Jurkat, Clone E6-1 (cell line): ENCODE data around the gene ALDH8A1.
"Not testable (repeated sequence)": the region's sequence is repeated elsewhere in the genome, so short reads cannot be mapped to it uniquely, and the experiment has no call there.

ENCODE experiments used
- DNase-seq: peaks from one replicate; pipeline ENCODE4 v3.0.0-alpha.2; 2011; ENCODE audit warnings: low read depth, low spot score
- H3K4me3 ChIP-seq: 2 replicates; pipeline ENCODE4 v1.5.1; 2011; ENCODE audit warnings: mild to moderate bottlenecking, low read length, control low read depth, moderate library complexity

ALDH8A1 gene

DNA sequence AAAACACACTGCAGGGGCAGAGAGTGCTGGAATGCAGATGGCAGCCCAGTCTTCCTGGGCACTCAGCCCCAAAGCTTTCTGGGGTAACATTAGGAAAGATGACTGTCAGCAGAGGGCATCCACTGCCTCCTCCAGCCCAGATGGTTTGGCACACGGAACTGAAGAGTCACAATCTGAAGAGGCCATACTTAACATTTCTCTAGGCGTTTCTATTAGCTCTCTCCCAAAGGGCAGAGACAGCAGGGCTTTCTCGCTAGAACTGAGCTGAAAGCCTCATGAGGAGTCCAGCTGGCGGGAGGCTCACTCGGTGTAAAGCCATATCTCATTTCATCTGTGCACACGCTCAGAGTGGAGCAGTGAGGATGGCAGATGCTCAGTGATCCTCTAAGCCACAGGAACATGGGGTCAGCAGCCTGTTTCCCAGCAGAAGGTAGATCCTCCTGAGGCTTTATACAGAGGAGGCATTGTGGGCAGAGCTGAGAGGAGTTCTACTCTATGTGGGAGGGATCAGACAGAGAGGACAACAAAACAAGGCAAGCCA lies 28.1 kb downstream of the ALDH8A1 start:
- no peak for DNase-seq
- no peak overlapping the region for H3K4me3 ChIP-seq

DNA sequence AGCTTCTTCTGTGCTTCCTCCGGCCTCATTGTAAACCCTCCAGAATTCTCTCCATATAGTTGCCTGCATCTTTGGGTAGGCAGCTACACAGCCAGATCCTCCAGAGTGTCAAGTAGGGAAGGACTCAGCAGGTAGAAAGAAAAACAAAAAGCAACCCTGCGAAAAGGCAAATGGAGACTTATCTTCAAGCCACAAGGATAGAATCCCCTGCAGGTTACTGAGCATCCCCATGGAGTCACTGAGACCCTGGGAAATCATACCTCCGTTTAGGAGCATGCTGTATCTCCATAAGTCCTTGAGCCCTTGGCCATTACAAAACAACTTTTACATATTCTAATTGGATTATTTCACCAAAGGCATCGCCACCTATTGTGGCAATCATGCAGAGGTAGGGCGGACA lies 28.6 kb downstream of the ALDH8A1 start:
- H3K4me3 ChIP-seq, result no peak overlapping the region
- no peak for DNase-seq

DNA sequence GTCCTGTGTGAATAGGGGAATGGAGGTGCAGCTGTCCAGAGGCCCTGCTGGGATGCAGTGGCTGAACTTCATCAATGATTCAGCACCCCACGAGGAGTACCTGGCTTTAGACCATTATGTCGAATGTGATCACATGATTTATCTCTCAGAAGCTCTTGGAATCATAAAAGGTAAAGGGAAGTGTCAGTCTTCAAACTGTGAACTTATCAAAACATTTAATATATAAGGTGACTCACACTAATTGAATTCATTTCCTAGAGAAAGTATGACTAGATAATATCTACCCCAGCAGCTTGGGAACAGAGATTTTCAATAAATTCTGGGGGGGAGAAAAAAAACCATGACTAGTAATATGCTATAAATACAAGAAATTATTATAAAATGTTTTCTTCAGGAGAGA lies 29.5 kb downstream of the ALDH8A1 start:
- H3K4me3 ChIP-seq, result no peak overlapping the region
- no peak for DNase-seq

DNA sequence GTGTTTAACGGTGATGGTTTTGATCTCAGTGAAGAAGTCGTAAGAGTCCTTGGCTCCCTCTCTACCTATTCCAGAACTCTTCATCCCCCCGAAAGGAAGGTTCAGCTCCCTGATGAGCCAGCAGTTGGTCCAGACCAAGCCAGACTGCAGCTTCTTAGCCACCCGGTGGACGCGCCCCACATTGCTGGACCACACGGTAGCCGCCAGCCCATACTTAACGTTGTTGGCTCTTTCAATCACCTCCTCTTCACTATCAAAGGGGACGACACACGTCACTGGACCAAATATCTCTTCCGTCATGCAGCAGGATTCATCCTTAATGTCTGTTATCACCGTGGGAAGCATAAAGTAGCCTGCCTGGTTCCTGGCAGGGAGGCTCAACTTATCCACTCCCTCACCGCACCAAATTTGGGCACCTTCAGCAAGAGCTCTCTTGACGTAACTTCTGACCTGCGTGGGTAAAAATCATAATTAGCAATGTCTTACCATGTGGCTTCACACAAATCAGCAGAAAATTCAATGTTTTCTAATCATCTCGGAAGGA lies 31.4 kb downstream of the ALDH8A1 start:
- DNase-seq, result no peak

DNA sequence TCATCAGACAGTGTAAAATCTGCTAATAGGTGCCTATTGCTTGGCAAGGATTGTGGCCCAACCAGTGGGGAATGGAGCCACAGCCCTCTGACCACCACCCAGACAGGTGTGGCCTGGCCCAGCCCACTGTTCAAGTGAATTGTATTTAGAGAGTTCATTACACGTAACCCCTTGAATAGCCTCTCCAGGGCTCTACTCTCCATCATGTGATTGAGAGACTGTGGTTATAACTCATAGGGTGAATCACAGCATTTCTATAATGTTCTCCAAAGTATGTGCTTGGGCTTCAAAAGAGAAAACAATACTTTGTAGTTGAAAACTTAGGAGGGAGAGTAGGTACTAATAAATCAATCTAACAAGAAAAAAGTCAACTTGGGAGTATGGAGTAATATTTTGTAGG lies 38.4 kb downstream of the ALDH8A1 start:
- no peak overlapping the region for H3K4me3 ChIP-seq
- DNase-seq, result no peak

More for the DNA sequence above, 31.4 kb downstream of the ALDH8A1 start:
- no peak overlapping the region for H3K4me3 ChIP-seq

DNA sequence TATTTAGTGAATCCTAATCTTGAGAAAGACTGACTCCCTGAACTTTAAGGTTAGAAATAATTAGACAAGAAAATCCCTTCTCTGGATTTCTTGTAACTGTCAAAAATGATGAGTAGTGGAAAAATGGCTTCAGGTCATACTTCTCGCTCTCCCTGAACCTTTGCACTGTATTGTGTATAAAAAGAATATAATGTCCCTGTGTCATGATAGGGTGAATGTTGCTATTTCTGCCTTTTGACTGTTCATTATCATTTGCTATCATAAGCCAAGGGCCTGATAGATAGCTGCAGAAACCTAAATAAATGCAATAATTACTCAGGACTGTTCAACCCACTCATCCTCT lies 39.3 kb downstream of the ALDH8A1 start:
- DNase-seq, result no peak

DNA sequence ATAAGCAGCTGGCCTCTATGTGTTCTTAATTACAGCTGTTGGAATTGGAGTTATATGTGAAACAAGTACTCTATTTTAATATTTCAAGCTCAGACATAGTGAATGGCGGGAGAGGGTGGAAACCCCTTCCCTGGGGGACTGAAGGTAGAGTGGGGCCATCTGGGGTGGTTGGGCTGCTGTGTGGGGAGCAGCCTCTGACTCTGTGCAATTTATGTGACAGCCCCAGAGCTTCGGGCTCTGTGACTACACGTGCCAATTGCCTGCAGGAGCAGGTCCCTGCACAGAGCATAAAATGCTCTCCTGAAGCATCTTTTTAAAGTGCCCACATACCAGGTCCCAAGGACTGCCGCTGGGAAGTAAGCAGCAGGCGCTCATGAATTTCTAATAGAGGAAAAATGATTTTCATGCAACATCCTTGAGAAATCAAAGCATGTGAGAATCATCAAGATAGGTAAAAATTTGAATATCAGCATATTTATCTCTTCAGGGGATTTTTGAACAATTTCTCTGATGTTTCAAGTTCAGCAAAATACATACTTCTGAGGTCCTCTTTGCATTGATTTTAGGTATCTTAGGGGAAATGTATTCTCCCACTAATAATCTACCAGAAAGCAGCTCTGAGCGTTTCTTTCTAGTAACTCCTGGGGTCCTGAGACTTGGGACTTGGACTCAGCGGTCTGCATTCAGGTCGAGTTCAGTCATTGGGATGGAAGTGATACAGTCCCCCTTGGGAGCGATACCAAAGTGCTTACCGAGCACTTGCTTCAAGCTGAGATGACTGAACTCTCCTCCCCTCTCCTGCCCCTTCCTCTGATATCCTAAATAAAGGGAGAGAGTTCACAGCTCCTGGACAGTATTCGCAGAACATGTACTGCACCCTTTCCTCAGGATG lies 40.0 kb downstream of the ALDH8A1 start:
- H3K4me3 ChIP-seq, result no peak overlapping the region
- DNase-seq, result no peak

More for the DNA sequence above, 39.3 kb downstream of the ALDH8A1 start:
- no peak overlapping the region for H3K4me3 ChIP-seq

DNA sequence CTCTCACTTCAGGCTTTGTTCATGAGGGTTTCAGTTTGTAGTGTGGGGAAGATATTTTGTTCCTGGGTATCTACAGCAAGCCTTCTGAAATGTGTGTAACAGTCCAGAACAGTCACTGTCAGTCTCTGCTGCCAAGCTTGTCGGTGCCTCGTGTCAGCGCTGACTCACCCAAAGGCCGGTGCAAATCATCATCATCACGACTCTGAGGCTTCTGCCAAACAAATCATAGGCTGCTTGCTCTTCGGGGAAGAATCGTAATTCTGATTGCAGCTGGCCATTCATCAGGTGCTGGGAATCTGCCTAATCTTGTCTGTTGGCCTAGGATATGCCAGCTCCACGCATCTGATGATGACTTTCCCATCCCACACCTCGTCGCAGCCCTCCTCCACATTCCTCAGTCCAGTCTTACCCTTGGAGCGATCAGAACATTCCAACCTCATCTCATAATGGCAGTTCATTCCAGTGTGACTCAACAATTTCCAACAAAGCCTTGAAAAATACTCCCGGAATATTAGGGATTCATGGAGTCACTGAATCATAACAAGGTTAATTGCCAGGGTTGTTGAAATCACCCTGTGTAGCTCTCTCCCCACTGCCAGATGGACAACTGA lies 40.9 kb downstream of the ALDH8A1 start:
- DNase-seq, result no peak
- no peak overlapping the region for H3K4me3 ChIP-seq

DNA sequence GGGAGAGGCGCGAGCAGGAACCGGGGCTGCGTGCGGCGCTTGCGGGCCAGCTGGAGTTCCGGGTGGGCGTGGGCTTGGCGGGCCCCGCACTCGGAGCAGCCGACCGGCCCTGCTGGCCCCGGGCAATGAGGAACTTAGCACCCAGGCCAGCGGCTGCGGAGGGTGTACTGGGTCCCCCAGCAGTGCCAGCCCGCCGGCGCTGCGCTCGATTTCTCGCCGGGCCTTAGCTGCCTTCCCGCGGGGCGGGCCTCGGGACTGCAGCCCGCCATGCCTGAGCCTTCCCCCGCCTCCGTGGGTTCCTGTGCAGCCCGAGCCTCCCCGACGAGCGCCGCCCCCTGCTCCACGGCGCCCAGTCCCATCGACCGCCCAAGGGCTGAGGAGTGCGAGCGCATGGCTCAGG lies 45.2 kb downstream of the ALDH8A1 start:
- H3K4me3 ChIP-seq, DNase-seq: not testable (repeated sequence)

DNA sequence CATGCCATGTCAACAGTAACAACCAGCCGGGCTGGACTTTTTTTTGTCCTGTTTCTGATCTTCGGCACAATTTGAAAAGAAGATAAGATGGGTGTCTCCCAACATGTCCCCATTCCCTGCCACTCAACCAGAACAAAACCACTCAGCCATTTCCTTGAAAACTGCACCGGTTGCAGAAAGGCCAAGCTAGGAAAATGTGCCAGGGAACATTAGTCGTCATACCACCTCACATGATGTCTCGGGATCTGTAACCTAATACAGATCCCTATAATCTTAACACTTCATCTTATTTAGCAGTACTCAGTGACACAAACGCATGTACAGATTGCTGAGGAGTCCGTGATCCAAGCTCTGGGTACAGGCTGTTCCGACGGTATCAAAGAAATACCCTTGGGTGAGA lies 46.5 kb downstream of the ALDH8A1 start:
- DNase-seq, result no peak

DNA sequence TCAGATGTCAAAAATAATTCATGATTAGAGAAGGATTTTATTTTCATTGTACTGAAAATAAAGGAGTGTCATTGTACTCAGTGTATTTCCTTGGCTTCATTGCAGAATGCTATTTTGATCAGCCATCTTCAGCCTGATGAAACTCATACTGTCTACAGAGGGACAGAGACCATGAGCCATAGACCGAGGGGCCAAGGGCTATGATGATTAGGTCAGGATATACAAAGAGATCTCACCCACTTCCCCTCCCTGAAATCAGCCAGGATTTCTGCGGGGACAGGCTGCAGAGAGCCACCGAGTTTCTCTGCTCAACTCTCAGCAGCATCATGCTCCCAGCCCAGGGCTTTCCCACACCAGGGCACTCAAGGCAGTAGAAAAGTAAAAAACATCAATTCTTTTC lies 47.0 kb downstream of the ALDH8A1 start:
- no peak for DNase-seq
- no peak overlapping the region for H3K4me3 ChIP-seq

More for the DNA sequence above, 46.5 kb downstream of the ALDH8A1 start:
- no peak overlapping the region for H3K4me3 ChIP-seq

DNA sequence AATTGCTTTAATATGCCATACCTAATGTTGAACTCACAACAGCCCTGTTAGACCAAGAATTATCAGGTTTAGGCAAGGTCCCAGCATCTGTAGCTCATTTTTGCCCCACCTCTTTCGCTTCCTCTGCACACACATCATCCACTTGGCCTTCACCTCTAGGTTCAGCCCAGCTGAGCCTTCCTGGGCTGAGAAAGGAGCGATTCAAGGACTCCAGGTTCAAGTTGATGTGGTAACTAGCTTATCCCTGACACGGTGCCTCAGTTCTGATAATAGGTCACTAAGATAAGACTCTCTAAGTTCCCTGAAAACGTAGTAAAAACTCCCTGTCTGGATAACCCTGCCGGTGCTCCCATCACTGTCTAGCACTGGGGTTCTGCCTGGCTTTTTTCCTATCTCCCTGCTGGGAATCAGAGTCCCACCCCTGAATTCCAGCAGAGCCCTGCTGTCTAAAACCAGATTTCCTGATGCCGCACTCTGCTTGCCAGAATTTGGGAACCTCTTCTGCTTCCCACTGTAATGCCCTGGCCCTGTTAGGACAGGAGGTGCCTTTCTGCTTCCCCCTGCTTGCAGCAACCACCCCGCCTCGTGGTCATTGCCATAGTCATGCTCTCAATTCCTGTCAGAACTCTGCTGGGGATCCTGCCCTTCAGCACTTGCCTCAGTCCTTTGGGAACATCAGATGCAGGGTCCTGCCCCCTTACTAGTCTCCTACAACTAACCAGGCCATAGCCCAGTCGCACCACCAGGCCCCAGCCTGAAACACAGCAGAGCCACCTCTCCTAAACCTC lies 47.6 kb downstream of the ALDH8A1 start:
- DNase-seq, result no peak
- no peak overlapping the region for H3K4me3 ChIP-seq

DNA sequence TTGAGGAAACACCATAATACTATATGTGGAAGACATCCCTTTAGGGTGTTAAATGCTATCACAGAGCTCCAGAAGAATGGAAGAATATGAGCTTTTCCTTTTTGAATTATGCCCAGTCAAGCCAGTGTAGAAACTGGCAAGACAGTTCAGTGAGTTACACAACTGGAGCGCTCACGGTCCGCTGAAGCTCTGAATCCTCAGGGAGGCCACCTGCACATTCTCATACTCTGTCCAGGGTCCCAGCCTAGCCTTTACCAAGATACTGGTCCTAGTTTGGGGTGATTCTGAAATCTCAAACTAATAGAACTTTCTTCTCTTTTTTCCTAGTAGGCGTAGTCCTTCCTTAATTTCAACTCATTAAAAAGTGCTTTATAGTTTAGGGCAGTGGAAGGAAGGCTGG lies 51.3 kb downstream of the ALDH8A1 start:
- H3K4me3 ChIP-seq, result no peak overlapping the region
- DNase-seq, result no peak

DNA sequence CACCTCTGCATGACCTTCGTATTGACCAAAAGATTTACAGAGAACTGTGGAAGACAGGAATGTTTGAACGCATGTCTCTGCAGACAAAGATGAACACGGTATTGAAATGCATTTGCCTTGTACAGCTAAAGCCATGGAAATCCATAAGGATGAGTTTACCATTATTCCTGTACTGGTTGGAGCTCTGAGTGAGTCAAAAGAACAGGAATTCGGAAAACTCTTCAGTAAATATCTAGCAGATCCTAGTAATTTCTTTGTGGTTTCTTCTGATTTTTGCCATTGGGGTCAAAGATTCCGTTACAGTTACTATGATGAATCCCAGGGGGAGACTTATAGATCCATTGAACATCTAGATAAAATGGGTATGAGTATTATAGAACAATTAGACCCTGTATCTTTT lies 51.7 kb downstream of the ALDH8A1 start:
- DNase-seq, H3K4me3 ChIP-seq: not testable (repeated sequence)

DNA sequence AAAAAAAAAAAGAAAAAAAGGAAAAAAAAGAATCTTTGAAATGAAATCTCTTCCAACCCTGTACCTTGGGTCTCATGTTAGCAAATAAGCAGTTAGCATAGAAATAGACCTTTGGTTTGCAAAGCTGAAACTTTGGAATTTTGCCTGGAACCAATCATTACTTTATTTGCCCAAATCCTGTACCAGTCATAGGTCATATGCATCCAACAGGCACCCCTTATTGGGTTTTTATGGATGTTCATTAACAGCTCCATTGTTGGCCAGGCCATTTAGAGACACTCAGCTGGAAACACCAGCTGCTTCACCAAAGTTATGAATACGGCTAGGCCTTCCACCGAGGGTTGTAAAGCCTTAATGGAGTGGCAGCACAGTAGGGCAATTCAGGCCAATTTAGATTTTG lies 53.0 kb downstream of the ALDH8A1 start:
- no peak overlapping the region for H3K4me3 ChIP-seq
- DNase-seq, result no peak

DNA sequence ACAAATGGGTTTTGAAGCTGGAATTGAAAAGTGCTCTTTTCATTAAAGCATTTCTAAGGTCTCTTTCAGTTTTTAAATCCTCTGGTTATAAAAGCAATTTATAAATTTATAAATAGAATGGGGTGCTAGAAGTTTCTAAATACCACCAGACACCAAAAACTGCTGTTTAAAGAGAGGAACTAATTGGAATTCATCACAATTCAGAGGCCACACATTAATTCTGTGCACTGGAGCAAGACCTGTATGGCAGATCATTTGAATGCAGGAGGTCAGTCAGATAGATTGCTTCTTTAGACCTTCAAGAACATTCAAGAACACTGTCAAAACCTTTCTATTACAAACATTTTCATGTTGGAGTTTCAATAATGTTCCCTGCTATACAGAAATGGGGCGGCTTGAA lies 55.1 kb downstream of the ALDH8A1 start:
- no peak for DNase-seq
- H3K4me3 ChIP-seq, result no peak overlapping the region

DNA sequence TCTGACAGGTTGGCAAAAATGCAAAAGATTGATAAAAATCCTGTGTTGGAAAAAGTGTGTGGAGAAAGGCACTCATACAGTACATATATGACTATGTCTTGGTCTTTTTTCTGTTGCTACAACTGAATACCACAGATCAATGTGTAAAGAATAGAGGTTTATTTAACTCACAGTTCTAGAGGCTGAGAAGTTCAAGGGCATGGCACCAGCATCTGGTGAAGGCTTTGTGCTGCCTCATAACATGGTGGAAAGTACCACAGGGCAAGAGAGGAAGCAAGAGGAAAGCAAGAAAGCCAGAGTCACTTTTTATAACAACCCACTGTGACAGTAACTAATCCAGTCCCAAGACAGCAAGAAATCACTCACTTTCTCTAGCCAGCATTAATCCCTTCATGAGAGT lies 57.5 kb downstream of the ALDH8A1 start:
- H3K4me3 ChIP-seq, result no peak overlapping the region
- no peak for DNase-seq

DNA sequence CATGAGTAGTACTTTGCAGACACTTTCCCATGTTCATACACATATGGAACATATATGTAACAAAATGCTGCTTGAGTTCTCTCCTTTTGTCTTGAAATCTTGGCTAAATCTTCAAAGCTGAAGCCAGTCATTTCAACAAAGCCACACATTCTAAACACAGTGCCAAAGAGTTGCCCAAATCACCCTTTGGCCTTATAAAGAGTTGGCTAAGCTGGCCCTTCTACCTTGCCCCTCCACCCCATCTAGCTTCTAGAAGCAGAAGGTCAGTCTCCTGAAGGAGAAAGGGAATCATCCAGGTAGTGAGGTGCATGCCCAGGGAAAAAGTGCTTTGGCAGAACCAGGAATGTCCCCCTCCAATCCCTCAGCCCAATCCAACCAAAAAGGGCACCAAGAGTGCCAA lies 58.3 kb downstream of the ALDH8A1 start:
- no peak for DNase-seq
- H3K4me3 ChIP-seq, result no peak overlapping the region

DNA sequence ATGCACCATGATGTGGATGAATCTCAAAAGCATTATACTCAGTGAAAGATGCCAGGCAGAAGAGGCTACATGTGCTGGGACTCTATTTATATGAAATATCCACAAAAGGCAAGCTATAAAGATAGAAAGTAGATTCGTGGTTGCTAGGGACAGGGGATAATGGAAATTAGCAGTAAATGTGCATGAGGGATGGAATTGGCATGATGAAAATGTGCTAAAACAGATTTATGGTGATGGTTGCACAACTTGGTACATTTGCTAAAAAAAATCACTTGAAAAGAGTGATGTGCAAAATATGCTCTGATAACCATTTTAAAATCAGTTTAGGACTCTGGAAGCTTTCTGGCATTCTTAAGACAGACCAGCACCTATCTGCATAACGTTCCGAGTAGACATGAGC lies 61.6 kb downstream of the ALDH8A1 start:
- H3K4me3 ChIP-seq, result no peak overlapping the region
- no peak for DNase-seq

DNA sequence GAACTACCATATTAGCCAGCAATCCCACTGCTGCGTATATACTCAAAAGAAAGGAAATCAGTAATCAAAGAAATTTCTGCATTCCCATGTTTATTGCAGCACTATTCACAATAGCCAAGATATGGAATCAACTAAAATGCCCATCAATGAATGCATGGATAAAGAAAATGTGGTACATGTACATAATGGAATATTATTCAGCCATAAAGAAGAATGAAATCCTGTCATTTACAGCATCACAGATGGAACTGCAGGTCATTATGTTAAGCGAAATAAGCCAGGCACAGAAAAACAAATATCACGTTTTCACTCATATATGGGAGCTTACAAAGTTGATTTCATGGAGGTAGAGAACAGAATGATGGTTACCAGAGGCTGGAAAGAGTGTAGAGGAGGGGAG lies 65.1 kb downstream of the ALDH8A1 start:
- no peak for DNase-seq

More for the DNA sequence above, 65.1 kb downstream of the ALDH8A1 start:
- no peak overlapping the region for H3K4me3 ChIP-seq
